NCI-H2081 treated with DMSO at 0.1 percent for 48 hours (cell line): ENCODE data around the gene TEF.
"Not testable (repeated sequence)": the region's sequence is repeated elsewhere in the genome, so short reads cannot be mapped to it uniquely, and the experiment has no call there.

Experiments
- DNase-seq: peaks from one replicate; lab custom pipeline; 2025; lab: John Stamatoyannopoulos, UW

TEF gene

GRCh38 chr22:41425660-41426365, 44.1 kb downstream of the TEF start:
- DNase-seq: no peak

GRCh38 chr22:41429232-41429950, 47.6 kb downstream of the TEF start:
- no peak for DNase-seq

GRCh38 chr22:41429951-41430332, 48.2 kb downstream of the TEF start:
- no peak for DNase-seq

GRCh38 chr22:41431656-41432055, 49.9 kb downstream of the TEF start:
- no peak for DNase-seq

- DNase-seq: not testable (repeated sequence)
These were observed 51.7 kb downstream of the TEF start for GRCh38 chr22:41433480-41433879.

GRCh38 chr22:41434361-41435003, 52.7 kb downstream of the TEF start:
- DNase-seq: not testable (repeated sequence)

- DNase-seq: no peak
These were observed 53.8 kb downstream of the TEF start for GRCh38 chr22:41435560-41435959.

- DNase-seq: no peak
These were observed 54.8 kb downstream of the TEF start for GRCh38 chr22:41436322-41437113.

GRCh38 chr22:41437198-41437597, 55.5 kb downstream of the TEF start:
- DNase-seq: no peak

GRCh38 chr22:41440511-41440910, 58.8 kb downstream of the TEF start:
- not testable (repeated sequence) for DNase-seq

GRCh38 chr22:41442240-41442792, 60.6 kb downstream of the TEF start:
- no peak for DNase-seq

- peak; percentile 55 for DNase-seq
These were observed 62.8 kb downstream of the TEF start for GRCh38 chr22:41444360-41445128.

GRCh38 chr22:41445129-41446056, 63.7 kb downstream of the TEF start:
- DNase-seq: no peak

GRCh38 chr22:41446057-41446501, 64.3 kb downstream of the TEF start:
- no peak for DNase-seq

- DNase-seq: peak; percentile 53
These were observed 65.1 kb downstream of the TEF start, which contains the start of gene TOB2 for GRCh38 chr22:41446639-41447434. Gene TOB2, minus strand, starts transcription at chr22:41446801. Its CDS starts 9,456 bp downstream, at chr22:41437345.

GRCh38 chr22:41447435-41448188, 65.9 kb downstream of the TEF start:
- DNase-seq: peak; percentile 5

GRCh38 chr22:41448189-41448808, 66.6 kb downstream of the TEF start:
- DNase-seq: peak; percentile 90
